ENCODE measurements around the gene ARHGAP4.

ARHGAP4 gene

GRCh38 chrX:153868576-153869472 lies 57.2 kb downstream of the ARHGAP4 start:
- no peak for DNase-seq (ENCODE audit: low read depth, low spot score)

GRCh38 chrX:153867671-153868070 lies 58.4 kb downstream of the ARHGAP4 start:
- DNase-seq (ENCODE audit: low read depth, low spot score), result no peak

GRCh38 chrX:153867139-153867538 lies 58.9 kb downstream of the ARHGAP4 start:
- DNase-seq (ENCODE audit: low read depth, low spot score), result no peak

GRCh38 chrX:153866302-153867019 lies 59.6 kb downstream of the ARHGAP4 start:
- DNase-seq (ENCODE audit: low read depth, low spot score), result no peak

- no peak for DNase-seq (ENCODE audit: low read depth, low spot score)
Measured at GRCh38 chrX:153865685-153866084, 60.4 kb downstream of the ARHGAP4 start.

- DNase-seq (ENCODE audit: low read depth, low spot score), result no peak
Measured at GRCh38 chrX:153865321-153865580, 60.8 kb downstream of the ARHGAP4 start.

GRCh38 chrX:153864561-153865320 lies 61.3 kb downstream of the ARHGAP4 start:
- no peak for DNase-seq (ENCODE audit: low read depth, low spot score)

GRCh38 chrX:153864101-153864500 lies 62.0 kb downstream of the ARHGAP4 start:
- DNase-seq (ENCODE audit: low read depth, low spot score), result no peak

GRCh38 chrX:153863251-153863991 lies 62.6 kb downstream of the ARHGAP4 start:
- no peak for DNase-seq (ENCODE audit: low read depth, low spot score)

GRCh38 chrX:153862369-153863250 lies 63.5 kb downstream of the ARHGAP4 start:
- no peak for DNase-seq (ENCODE audit: low read depth, low spot score)

- no peak for DNase-seq (ENCODE audit: low read depth, low spot score)
Measured at GRCh38 chrX:153861733-153862310, 64.2 kb downstream of the ARHGAP4 start.

GRCh38 chrX:153861151-153861550 lies 64.9 kb downstream of the ARHGAP4 start:
- DNase-seq (ENCODE audit: low read depth, low spot score), result no peak
